ENCODE data around the gene TMA7B.

- TF ChIP-seq, protein P1, sequence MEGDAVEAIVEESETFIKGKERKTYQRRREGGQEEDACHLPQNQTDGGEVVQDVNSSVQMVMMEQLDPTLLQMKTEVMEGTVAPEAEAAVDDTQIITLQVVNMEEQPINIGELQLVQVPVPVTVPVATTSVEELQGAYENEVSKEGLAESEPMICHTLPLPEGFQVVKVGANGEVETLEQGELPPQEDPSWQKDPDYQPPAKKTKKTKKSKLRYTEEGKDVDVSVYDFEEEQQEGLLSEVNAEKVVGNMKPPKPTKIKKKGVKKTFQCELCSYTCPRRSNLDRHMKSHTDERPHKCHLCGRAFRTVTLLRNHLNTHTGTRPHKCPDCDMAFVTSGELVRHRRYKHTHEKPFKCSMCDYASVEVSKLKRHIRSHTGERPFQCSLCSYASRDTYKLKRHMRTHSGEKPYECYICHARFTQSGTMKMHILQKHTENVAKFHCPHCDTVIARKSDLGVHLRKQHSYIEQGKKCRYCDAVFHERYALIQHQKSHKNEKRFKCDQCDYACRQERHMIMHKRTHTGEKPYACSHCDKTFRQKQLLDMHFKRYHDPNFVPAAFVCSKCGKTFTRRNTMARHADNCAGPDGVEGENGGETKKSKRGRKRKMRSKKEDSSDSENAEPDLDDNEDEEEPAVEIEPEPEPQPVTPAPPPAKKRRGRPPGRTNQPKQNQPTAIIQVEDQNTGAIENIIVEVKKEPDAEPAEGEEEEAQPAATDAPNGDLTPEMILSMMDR (IDR thresholded peaks at IDR 0.05; ENCODE audit: low read length) = no peak
- no peak for TF ChIP-seq EZH2 (optimal IDR thresholded peaks at IDR 0.05; ENCODE audit: low read depth, low read length)
Measured at GRCh38 chr22:39916496-39916895, 43.7 kb upstream of the TMA7B start.
